HCT116 (cell line): ENCODE data around the gene LRRK2. TPM values are rescaled to one million over a fixed set of nuclear protein-coding genes. Genes with fewer than 3 reads are reported as not detected.

ENCODE experiments used
- ATAC-seq: fragments of 200-7000 bp; cut with Tn5 transposase; 2 replicates; pipeline ENCODE4 v1.9.1; 2020; ENCODE audit warnings: mild to moderate bottlenecking, moderate library complexity
- BruUV-seq: library from RNA; stranded (reverse); fragments of 400-500 nt; replicated peaks from 2 replicates; lab custom pipeline; 2021; lab: Mats Ljungman, UMichigan
- CTCF ChIA-PET: fragments of 300-600 bp; sonication (Branson Sonifier 250); formaldehyde crosslinking; loops from one replicate; lab custom pipeline; 2021; ENCODE audit warnings: antibody characterized with exemption; lab: Charles Lee
- POLR2A ChIA-PET: fragments of 300-600, 350-600 bp; sonication (Branson Sonifier 250); formaldehyde crosslinking; loops from one replicate; lab custom pipeline; 2021; ENCODE audit warnings: antibody characterized with exemption; lab: Charles Lee
- RAD21 ChIA-PET, 2 experiments: fragments of 300-600 bp; sonication (Branson Sonifier 250); formaldehyde crosslinking; loops; one replicate each; lab custom pipeline; 2023; ENCODE audit warnings: low total read pairs in 2 of 2; ENCODE audit not compliant: uncharacterized antibody in 2 of 2, unreplicated experiment in 2 of 2, low non-redundant PET in 1 of 2; lab: Charles Lee
- DNase-seq: peaks from one replicate; pipeline ENCODE4 v3.0.0-alpha.2; 2010; ENCODE audit warnings: low read depth, low spot score
- H2AFZ ChIP-seq: fragments of 200-600 bp; shearing (Covaris generic), sonication (generic); 2 replicates; pipeline ENCODE4 v1.6.1; 2017; ENCODE audit warnings: low read depth, mixed run types, mixed read lengths, antibody characterized with exemption, low read length; ENCODE audit not compliant: poor library complexity, severe bottlenecking
- H3K27ac ChIP-seq: 2 replicates; pipeline ENCODE4 v1.5.1; 2012; ENCODE audit warnings: low read depth, low read length
- H3K27me3 ChIP-seq: fragments of 200-600 bp; sonication (generic); 2 replicates; pipeline ENCODE4 v1.6.1; 2016; ENCODE audit warnings: mixed run types, low read length, mixed read lengths; ENCODE audit not compliant: insufficient read depth
- H3K36me3 ChIP-seq, 2 experiments: fragments of 200-500 bp in 1 of 2; fragments of 200-600 bp in 1 of 2; sonication (Bioruptor generic) in 1 of 2; sonication (generic) in 1 of 2; 2 replicates each; pipeline versions ENCODE4 v1.5.1 to v1.6.1; 2014 to 2016; ENCODE audit warnings: low read length in 2 of 2, inconsistent platforms in 1 of 2, mixed read lengths in 1 of 2, mixed run types in 1 of 2; ENCODE audit not compliant: insufficient read depth in 2 of 2, control insufficient read depth in 1 of 2
- H3K4me1 ChIP-seq, 2 experiments: fragments of 200-600 bp in 1 of 2; sonication (generic) in 1 of 2; 2 replicates each; pipeline versions ENCODE4 v1.5.1 to v1.6.1; 2012 to 2017; ENCODE audit warnings: low read length in 2 of 2, inconsistent platforms in 1 of 2, mild to moderate bottlenecking in 1 of 2, mixed read lengths in 1 of 2, mixed run types in 1 of 2, moderate library complexity in 1 of 2; ENCODE audit not compliant: insufficient read depth in 2 of 2, control insufficient read depth in 1 of 2
- H3K4me2 ChIP-seq: fragments of 200-600 bp; sonication (generic); 2 replicates; pipeline ENCODE4 v1.6.1; 2017; ENCODE audit warnings: mixed run types, low read length, mixed read lengths
- H3K4me3 ChIP-seq, 2 experiments: fragments of 200-600 bp in 1 of 2; sonication (generic) in 1 of 2; replicated peaks in 1 of 2; 2 replicates each; pipeline ENCODE4 v1.5.1; 2011 to 2016; ENCODE audit warnings: low read length in 2 of 2, control low read depth in 1 of 2, low read depth in 1 of 2, mild to moderate bottlenecking in 1 of 2, mixed read lengths in 1 of 2, mixed run types in 1 of 2
- H3K79me2 ChIP-seq: fragments of 200-600 bp; sonication (generic); 2 replicates; pipeline ENCODE4 v1.6.1; 2017; ENCODE audit warnings: mild to moderate bottlenecking, mixed run types, low read length, moderate library complexity, mixed read lengths; ENCODE audit not compliant: insufficient read depth
- H3K9ac ChIP-seq: fragments of 200-600 bp; sonication (generic); 2 replicates; pipeline ENCODE4 v1.6.1; 2016; ENCODE audit warnings: low read length, mixed read lengths
- H3K9me2 ChIP-seq: fragments of 200-600 bp; sonication (generic), shearing (Covaris generic); 2 replicates; pipeline ENCODE4 v1.6.1; 2017; ENCODE audit warnings: mixed run types, mild to moderate bottlenecking, moderate library complexity; ENCODE audit not compliant: insufficient read depth
- H3K9me3 ChIP-seq, 2 experiments: fragments of 200-500 bp in 1 of 2; fragments of 200-600 bp in 1 of 2; sonication (Bioruptor generic) in 1 of 2; sonication (generic) in 1 of 2; 2 replicates each; pipeline ENCODE4 v1.6.1; 2014 to 2017; ENCODE audit warnings: low read length in 2 of 2, mixed read lengths in 2 of 2, inconsistent platforms in 1 of 2, low read depth in 1 of 2, mild to moderate bottlenecking in 1 of 2, mixed run types in 1 of 2, moderate library complexity in 1 of 2; ENCODE audit not compliant: control insufficient read depth in 1 of 2, insufficient read depth in 1 of 2
- H4K20me1 ChIP-seq: fragments of 200-600 bp; sonication (generic), shearing (Covaris generic); 2 replicates; pipeline ENCODE4 v1.6.1; 2017; ENCODE audit warnings: mixed run types, mild to moderate bottlenecking, moderate library complexity; ENCODE audit not compliant: insufficient read depth
- CTCF ChIP-seq, 3 experiments: fragments of 200-600 bp in 1 of 3; sonication (generic) in 1 of 3; IDR thresholded peaks in 2 of 3; conservative IDR thresholded peaks in 1 of 3; 2 replicates each; pipeline ENCODE4 v1.5.1; 2012 to 2017; ENCODE audit warnings: low read depth in 2 of 3, low read length in 2 of 3, antibody characterized with exemption in 1 of 3, borderline replicate concordance in 1 of 3, control low read depth in 1 of 3, mild to moderate bottlenecking in 1 of 3, mixed read lengths in 1 of 3, mixed run types in 1 of 3, moderate library complexity in 1 of 3; ENCODE audit not compliant: insufficient read depth in 1 of 3
- EGR1 ChIP-seq: IDR thresholded peaks from 2 replicates; pipeline ENCODE4 v1.6.1; 2012; ENCODE audit warnings: low read depth
- ELF1 ChIP-seq: IDR thresholded peaks from 2 replicates; pipeline ENCODE4 v1.6.1; 2012; ENCODE audit warnings: low read depth, borderline replicate concordance
- EZH2 ChIP-seq: fragments of 200-600 bp; sonication (generic); IDR thresholded peaks from 2 replicates; pipeline ENCODE4 v1.6.1; 2017; ENCODE audit warnings: antibody characterized with exemption, mixed run types
- EZH2phosphoT487 ChIP-seq: fragments of 200-600 bp; IDR thresholded peaks from 2 replicates; pipeline ENCODE4 v1.6.1; 2018; ENCODE audit warnings: antibody characterized with exemption, borderline replicate concordance
- FOSL1 ChIP-seq: IDR thresholded peaks from 2 replicates; pipeline ENCODE4 v1.6.1; 2012; ENCODE audit warnings: low read depth
- JUND ChIP-seq: IDR thresholded peaks from 2 replicates; pipeline ENCODE4 v1.6.1; 2012
- MAX ChIP-seq: IDR thresholded peaks from 2 replicates; pipeline ENCODE4 v1.6.1; 2012
- POLR2AphosphoS5 ChIP-seq: IDR thresholded peaks from 2 replicates; pipeline ENCODE4 v1.6.1; 2011; ENCODE audit warnings: mild to moderate bottlenecking, low read depth, low read length, moderate library complexity
- RAD21 ChIP-seq: IDR thresholded peaks from 2 replicates; pipeline ENCODE4 v1.6.1; 2012; ENCODE audit warnings: low read depth, mild to moderate bottlenecking
- REST ChIP-seq: IDR thresholded peaks from 2 replicates; pipeline ENCODE4 v1.6.1; 2012; ENCODE audit warnings: low read depth
- SIN3A ChIP-seq: IDR thresholded peaks from 2 replicates; pipeline ENCODE4 v1.6.1; 2012; ENCODE audit warnings: low read depth
- SP1 ChIP-seq: IDR thresholded peaks from 2 replicates; pipeline ENCODE4 v1.6.1; 2012; ENCODE audit warnings: low read depth
- SRF ChIP-seq: IDR thresholded peaks from 2 replicates; pipeline ENCODE4 v1.6.1; 2012; ENCODE audit warnings: low read depth
- TCF7L2 ChIP-seq: IDR thresholded peaks from 2 replicates; pipeline ENCODE4 v1.7.0; 2011; ENCODE audit warnings: borderline replicate concordance, inconsistent platforms; ENCODE audit not compliant: insufficient read depth, insufficient read length; ENCODE audit errors: extremely low read depth
- YY1 ChIP-seq: IDR thresholded peaks from 2 replicates; pipeline ENCODE4 v1.6.1; 2011; ENCODE audit warnings: low read length, low read depth, moderate library complexity, mild to moderate bottlenecking; ENCODE audit not compliant: insufficient replicate concordance; ENCODE audit errors: extremely low read depth
- ZNF274 ChIP-seq: fragments of 200-500 bp; sonication (Bioruptor generic); IDR thresholded peaks from 2 replicates; pipeline ENCODE4 v1.6.1; 2014; ENCODE audit warnings: mild to moderate bottlenecking, low read depth, low read length, inconsistent platforms
- intact Hi-C: fragments of 100-400 bp; cut with micrococcal nuclease; formaldehyde crosslinking; loops from 2 replicates; pipeline ENCODE4 v1.10.0; 2022
- total RNA-seq: library from RNA; stranded (reverse); gene quantifications from one replicate; pipeline ENCODE4 v1.2.1, GENCODE V29; 2021; ENCODE audit not compliant: unreplicated experiment

LRRK2 gene
- total RNA-seq, 1 experiment from 2014 or later, result 0.20 TPM

DNA sequence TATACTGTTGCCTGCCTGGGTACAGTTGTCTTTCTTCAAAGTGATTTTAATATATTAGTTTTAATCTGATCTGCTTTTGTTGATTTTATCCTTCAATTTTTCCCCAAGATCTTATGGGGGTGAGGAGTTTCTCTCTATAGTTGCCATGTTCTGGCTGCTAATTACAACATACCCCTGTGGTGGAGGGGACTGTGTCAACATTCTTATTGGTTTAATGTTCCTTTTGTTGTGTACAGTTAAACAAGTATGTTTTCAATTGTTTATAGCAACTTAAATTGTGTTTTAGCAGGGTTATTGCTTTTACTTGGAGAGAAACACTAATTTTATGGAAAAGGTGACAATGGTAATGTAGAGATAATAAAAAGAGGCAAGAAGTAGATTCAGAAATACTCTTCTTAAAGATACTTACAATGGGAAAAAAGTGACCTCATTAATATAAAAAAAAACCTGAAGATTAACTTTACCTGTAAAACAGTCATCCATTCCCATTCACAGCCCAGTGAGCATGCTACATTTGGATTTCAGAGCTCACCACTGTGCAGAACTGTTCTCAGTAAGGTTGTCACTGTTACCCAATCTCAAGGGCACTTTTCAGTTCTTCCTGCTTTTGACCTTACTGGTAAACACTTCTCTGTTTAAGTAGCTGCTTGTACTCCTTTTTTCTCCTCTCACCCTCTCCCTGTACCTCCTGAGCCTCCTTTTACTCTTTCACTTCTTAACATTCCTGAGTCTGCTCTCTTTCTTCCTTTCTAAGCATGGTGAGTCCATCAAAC is 8.1 kb upstream of the LRRK2 start:
- RAD21 ChIA-PET, result no interaction called here
- no peak for ATAC-seq

More for the DNA sequence above, 8.1 kb upstream of the LRRK2 start:
- Histone ChIP-seq H3K9me3 (no peaks in the 10 kb centered on the region), H3K4me1 (no peaks in the 10 kb centered on the region), H3K4me2 (no peak overlapping the region), H3K36me3 (no peaks in the 10 kb centered on the region), H4K20me1 (no peaks in the 10 kb centered on the region), H3K4me3 (no peak overlapping the region), H3K27me3 (no peaks in the 10 kb centered on the region), H3K79me2 (no peaks in the 10 kb centered on the region)
- no peak for DNase-seq
- BruUV-seq, result no TSS peak
- intact Hi-C loops, result no loop called here
- POLR2A ChIA-PET, result no interaction called here
- TF ChIP-seq TCF7L2 (no peak), MAX (no peak), POLR2AphosphoS5 (no peak), ZNF274 (no peak), YY1 (no peak), RAD21 (no peak), SP1 (no peak), JUND (no peak), ELF1 (no peak), EZH2phosphoT487 (no peak), SIN3A (no peak), FOSL1 (no peak), SRF (no peak), REST (no peak), EGR1 (no peak), EZH2 (no peak), CTCF (IDR thresholded peaks at IDR 0.05 in 2 of 3, conservative IDR thresholded peaks at IDR 0.05 in 1 of 3; ENCODE audit: borderline replicate concordance in 1 of 3, insufficient read depth in 1 of 3, low read depth in 2 of 3, low read length in 2 of 3) (no peak)
- TF ChIP-seq, all 23 proteins: peak for 0
- CTCF ChIA-PET, result no interaction called here
- Histone ChIP-seq H3K9ac (no peak overlapping the region), H3K9me2 (no peaks in the 10 kb centered on the region), H3K27ac (no peak overlapping the region), H2AFZ (no peak overlapping the region)
